ENCODE results near the gene TIMM13. TPM values are rescaled to one million over a fixed set of nuclear protein-coding genes. Genes with fewer than 3 reads are reported as not detected.
A peak's percentile ranks its signal among the peaks of the same experiment; 100 is the strongest.

The TIMM13 gene
- total and polyA plus RNA-seq, 11 donors = 27.4 to 98.5 (median 65.9) TPM

GRCh38 chr19:2454199-2454961 is 27.0 kb upstream of the TIMM13 start:
- intact Hi-C loops (cut with DNase I) = no loop called here
- no peak for ATAC-seq
- Histone ChIP-seq H3K36me3 (peaks cover 0 to 6% (median 0%) of the 10 kb centered on the region in 9 donors), H3K27ac (no peak overlapping the region), H3K4me3 (no peak overlapping the region), H3K4me1 (peaks cover 0 to 21% (median 11%) of the 10 kb centered on the region in 12 donors), H3K9me3 (no peaks in the 10 kb centered on the region), H3K27me3 (no peaks in the 10 kb centered on the region)
- WGBS, 4 donors = 92 to 95% (median 93%) methylated on average over 13 to 19 of the region's 19 CpGs
- no peak for DNase-seq
- TF ChIP-seq CTCF (IDR thresholded peaks at IDR 0.05) (no peak), POLR2A (IDR thresholded peaks at IDR 0.05) (no peak)

- intact Hi-C loops (cut with DNase I) = no loop called here
- 87 to 94% (median 93%) methylated on average over 16 to 19 of the region's 19 CpGs for WGBS, 4 donors
- H3K9me3 ChIP-seq = no peaks in the 10 kb centered on the region
- H3K27me3 ChIP-seq = no peaks in the 10 kb centered on the region
- H3K36me3 ChIP-seq = peaks cover 0 to 11% (median 0%) of the 10 kb centered on the region in 9 donors
- H3K4me1 ChIP-seq = peaks cover 0 to 21% (median 11%) of the 10 kb centered on the region in 12 donors
- DNase-seq (peak in 1 of 5 donors; percentile 59), ATAC-seq (no peak)
- no peak overlapping the region for H3K27ac ChIP-seq
- no peak for TF ChIP-seq POLR2A (IDR thresholded peaks at IDR 0.05)
- no peak for TF ChIP-seq CTCF (IDR thresholded peaks at IDR 0.05)
- no peak overlapping the region for H3K4me3 ChIP-seq
These were observed 26.1 kb upstream of the TIMM13 start for GRCh38 chr19:2453431-2454025.

- H3K27me3 ChIP-seq = no peaks in the 10 kb centered on the region
- H3K4me3 ChIP-seq = no peak overlapping the region
- no peak overlapping the region for H3K27ac ChIP-seq
- H3K9me3 ChIP-seq = no peaks in the 10 kb centered on the region
- DNase-seq = no peak
- intact Hi-C loops (cut with DNase I) = no loop called here
- WGBS, 4 donors = 94 to 97% (median 96%) methylated on average over 7 to 18 of the region's 18 CpGs
- no peak for ATAC-seq
- peaks cover 0 to 14% (median 8%) of the 10 kb centered on the region in 12 donors for H3K4me1 ChIP-seq
- peaks cover 0 to 11% (median 0%) of the 10 kb centered on the region in 9 donors for H3K36me3 ChIP-seq
- TF ChIP-seq POLR2A (IDR thresholded peaks at IDR 0.05) (no peak), CTCF (IDR thresholded peaks at IDR 0.05) (no peak)
These were observed 24.4 kb upstream of the TIMM13 start for GRCh38 chr19:2451741-2452140.

GRCh38 chr19:2451138-2451537 is 23.8 kb upstream of the TIMM13 start:
- peaks cover 0 to 20% (median 7%) of the 10 kb centered on the region in 12 donors for H3K4me1 ChIP-seq
- intact Hi-C loops (cut with DNase I) = no loop called here
- DNase-seq (no peak), ATAC-seq (no peak)
- WGBS, 4 donors = 87 to 94% (median 91%) methylated on average over 7 of the region's 7 CpGs
- no peaks in the 10 kb centered on the region for H3K9me3 ChIP-seq
- no peak for TF ChIP-seq CTCF (IDR thresholded peaks at IDR 0.05)
- no peak overlapping the region for H3K27ac ChIP-seq
- no peaks in the 10 kb centered on the region for H3K27me3 ChIP-seq
- no peak overlapping the region for H3K4me3 ChIP-seq
- peaks cover 0 to 11% (median 0%) of the 10 kb centered on the region in 9 donors for H3K36me3 ChIP-seq

Data from heart left ventricle (tissue), 16 donors.